Lung (tissue), 12 donors: ENCODE data around the gene NT5M. TPM values are rescaled to one million over a fixed set of nuclear protein-coding genes. Genes with fewer than 3 reads are reported as not detected.

Experiments used
- ATAC-seq: fragments of 200-7000 bp; cut with Tn5 transposase; one replicate; pipeline ENCODE4 v1.9.1; 2020; ENCODE audit warnings: moderate number of reproducible peaks; ENCODE audit not compliant: insufficient read depth, low FRiP score
- DNase-seq, 3 donors: peaks; one replicate each; pipeline ENCODE4 v3.0.0-alpha.2; 2013 to 2017
- H3K27ac ChIP-seq, 2 donors: one replicate each; pipeline ENCODE4 v1.5.1; 2013; ENCODE audit warnings: mild to moderate bottlenecking in 2 of 2, moderate library complexity in 2 of 2, control low read depth in 1 of 2, inconsistent platforms in 1 of 2, low read depth in 1 of 2, low read length in 1 of 2
- H3K27me3 ChIP-seq, 3 donors: one replicate each; pipeline ENCODE4 v1.5.1; 2013; ENCODE audit warnings: low read length in 2 of 3; ENCODE audit not compliant: control insufficient read depth in 3 of 3, insufficient read depth in 3 of 3
- H3K36me3 ChIP-seq, 4 donors: one replicate each; pipeline ENCODE4 v1.5.1; 2013; ENCODE audit warnings: low read length in 4 of 4, mild to moderate bottlenecking in 1 of 4, moderate library complexity in 1 of 4; ENCODE audit not compliant: control insufficient read depth in 4 of 4, insufficient read depth in 4 of 4
- H3K4me1 ChIP-seq, 5 donors: one replicate each; pipeline ENCODE4 v1.5.1; 2013; ENCODE audit warnings: low read length in 5 of 5, mild to moderate bottlenecking in 2 of 5, moderate library complexity in 1 of 5; ENCODE audit not compliant: control insufficient read depth in 5 of 5, insufficient read depth in 5 of 5
- H3K4me3 ChIP-seq: one replicate; pipeline ENCODE4 v1.5.1; 2013; ENCODE audit warnings: mild to moderate bottlenecking, control low read depth, moderate library complexity
- H3K9ac ChIP-seq, 2 donors: one replicate each; pipeline ENCODE4 v1.5.1; 2013; ENCODE audit warnings: low read length in 2 of 2, control low read depth in 1 of 2; ENCODE audit not compliant: insufficient read depth in 1 of 2
- H3K9me3 ChIP-seq, 4 donors: one replicate each; pipeline ENCODE4 v1.5.1; 2013; ENCODE audit warnings: low read length in 3 of 4, mild to moderate bottlenecking in 1 of 4, moderate library complexity in 1 of 4; ENCODE audit not compliant: control insufficient read depth in 4 of 4, insufficient read depth in 3 of 4
- WGBS, 2 donors: extraction: QIAGEN DNeasy Blood & Tissue Kit; methylation state at CpG; one replicate each; pipeline ENCODE4 v1.1.7; 2013; 5-methylcytosine and 5-hydroxymethylcytosine counted together
- polyA plus RNA-seq, 2 donors: library from polyadenylated mRNA; stranded (reverse); fragments of 200-250 nt; gene quantifications; one replicate each; pipeline ENCODE4 v1.2.1, GENCODE V29; 2013
- total RNA-seq, 2 donors: library from RNA; depleted of rRNA in 1 of 2; stranded (reverse); fragments of >200 nt in 1 of 2; gene quantifications; one replicate each; pipeline ENCODE4 v1.2.1, GENCODE V29; 2014 to 2021
- TF ChIP-seq, protein P1 (sequence below): IDR thresholded peaks from 2 replicates; pipeline ENCODE4 v1.5.1; 2012; ENCODE audit warnings: mild to moderate bottlenecking; ENCODE audit errors: control extremely low read depth, extremely low read depth
- donor health status: control.
- donor health status: control.
- donor health status: Bipolar disorder and iron deficiency.
- donor health status: healthy.
- donor health status: DM: yes; HTN: yes; CAD: no.

The NT5M gene
- total and polyA plus RNA-seq, 4 donors, result 1.7 to 2.8 (median 2.1) TPM

DNA sequence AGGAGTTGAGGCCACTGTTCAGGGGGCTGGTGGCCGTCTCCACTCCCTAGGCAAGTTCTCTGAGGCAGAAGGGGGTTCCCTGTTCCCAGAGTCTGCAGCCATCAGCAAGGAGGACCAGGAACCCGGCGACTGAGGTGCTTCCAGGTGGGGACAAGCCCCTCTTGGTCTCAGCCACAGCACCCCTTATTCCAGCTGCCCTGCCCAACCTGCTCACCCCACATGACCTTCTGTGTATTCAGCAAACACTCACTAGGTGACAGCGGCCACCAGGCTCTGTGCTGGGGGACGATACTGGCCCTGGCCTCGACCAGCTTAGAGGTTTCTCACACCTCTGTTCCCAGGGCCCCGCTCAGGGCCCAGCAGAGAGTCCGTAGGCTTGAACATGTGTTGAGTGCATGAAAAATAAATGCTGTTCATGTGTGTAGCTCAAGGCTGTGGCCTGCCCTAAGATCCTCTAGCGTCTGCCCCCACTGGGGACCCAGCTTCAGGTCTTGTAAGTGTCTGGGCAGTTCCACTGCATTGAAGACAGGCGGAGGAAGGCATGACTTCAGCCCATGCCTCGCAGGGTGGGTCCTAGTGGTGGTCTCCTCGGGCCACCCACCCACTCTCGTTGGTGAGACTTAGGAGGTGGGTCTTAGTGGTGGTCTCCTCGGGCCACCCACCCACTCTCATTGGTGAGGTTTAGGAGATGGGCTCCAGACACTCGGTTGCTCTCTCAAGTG is 44.2 kb downstream of the NT5M start:
- no peaks in the 10 kb centered on the region for H3K27me3 ChIP-seq
- H3K27ac ChIP-seq, result no peak overlapping the region
- ATAC-seq, result no peak
- TF ChIP-seq, protein P1, sequence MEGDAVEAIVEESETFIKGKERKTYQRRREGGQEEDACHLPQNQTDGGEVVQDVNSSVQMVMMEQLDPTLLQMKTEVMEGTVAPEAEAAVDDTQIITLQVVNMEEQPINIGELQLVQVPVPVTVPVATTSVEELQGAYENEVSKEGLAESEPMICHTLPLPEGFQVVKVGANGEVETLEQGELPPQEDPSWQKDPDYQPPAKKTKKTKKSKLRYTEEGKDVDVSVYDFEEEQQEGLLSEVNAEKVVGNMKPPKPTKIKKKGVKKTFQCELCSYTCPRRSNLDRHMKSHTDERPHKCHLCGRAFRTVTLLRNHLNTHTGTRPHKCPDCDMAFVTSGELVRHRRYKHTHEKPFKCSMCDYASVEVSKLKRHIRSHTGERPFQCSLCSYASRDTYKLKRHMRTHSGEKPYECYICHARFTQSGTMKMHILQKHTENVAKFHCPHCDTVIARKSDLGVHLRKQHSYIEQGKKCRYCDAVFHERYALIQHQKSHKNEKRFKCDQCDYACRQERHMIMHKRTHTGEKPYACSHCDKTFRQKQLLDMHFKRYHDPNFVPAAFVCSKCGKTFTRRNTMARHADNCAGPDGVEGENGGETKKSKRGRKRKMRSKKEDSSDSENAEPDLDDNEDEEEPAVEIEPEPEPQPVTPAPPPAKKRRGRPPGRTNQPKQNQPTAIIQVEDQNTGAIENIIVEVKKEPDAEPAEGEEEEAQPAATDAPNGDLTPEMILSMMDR, result no peak
- no peak overlapping the region for H3K9ac ChIP-seq
- peaks cover 0 to 23% (median 0%) of the 10 kb centered on the region in 5 donors for H3K4me1 ChIP-seq
- H3K9me3 ChIP-seq, result no peaks in the 10 kb centered on the region
- WGBS, 2 donors, result 92 to 95% methylated on average over 15 of the region's 15 CpGs
- no peak for DNase-seq
- H3K4me3 ChIP-seq, result no peak overlapping the region
- H3K36me3 ChIP-seq, result no peaks in the 10 kb centered on the region

DNA sequence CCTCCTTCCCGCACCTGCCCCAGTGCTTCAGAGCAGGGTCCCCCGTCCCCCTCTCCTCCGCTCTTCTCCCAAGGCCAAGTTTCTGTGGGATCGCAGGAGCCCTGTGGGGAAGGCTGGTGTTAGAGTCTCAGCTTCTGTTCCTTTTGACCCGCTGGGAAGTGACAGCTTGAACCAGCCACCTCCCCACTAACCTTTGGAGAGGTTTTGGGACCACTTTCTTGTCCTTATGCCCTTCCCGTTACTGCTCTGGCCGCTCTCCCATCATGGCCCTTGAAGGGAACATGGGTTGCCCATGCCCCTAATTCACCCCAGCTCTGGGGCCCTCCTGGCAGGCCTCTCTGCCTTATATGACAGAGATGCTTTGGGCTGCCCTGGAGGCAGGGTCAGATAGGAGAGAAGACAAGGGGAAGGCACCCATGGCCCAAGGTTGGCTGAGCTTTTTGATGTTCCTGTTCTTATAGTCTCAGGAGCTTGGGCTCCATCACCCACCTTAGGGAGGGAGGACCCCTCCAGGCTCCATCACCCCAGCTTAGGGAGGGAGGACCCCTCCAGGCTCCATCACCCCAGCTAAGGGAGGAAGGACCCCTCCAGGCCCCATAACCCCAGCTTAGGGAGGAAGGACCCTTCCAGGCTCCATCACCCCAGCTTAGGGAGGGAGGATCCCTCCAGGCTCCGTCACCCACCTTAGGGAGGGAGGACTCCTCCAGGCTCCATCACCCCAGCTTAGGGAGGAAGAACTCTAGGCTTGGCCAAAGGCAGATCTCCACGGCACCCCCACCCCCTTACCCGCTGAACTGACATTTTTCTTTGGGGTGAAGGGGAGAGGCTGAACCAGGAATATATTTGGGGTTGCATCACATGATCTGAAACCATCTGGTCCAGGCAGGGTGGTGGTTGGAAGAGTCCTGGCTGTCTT is 45.0 kb downstream of the NT5M start:
- no peaks in the 10 kb centered on the region for H3K36me3 ChIP-seq
- no peak overlapping the region for H3K4me3 ChIP-seq
- WGBS, 2 donors, result 93 to 95% methylated on average over 10 of the region's 10 CpGs
- DNase-seq, result no peak
- no peak for ATAC-seq
- H3K27ac ChIP-seq, result no peak overlapping the region
- TF ChIP-seq, protein P1, result no peak
- no peaks in the 10 kb centered on the region for H3K9me3 ChIP-seq
- H3K27me3 ChIP-seq, result no peaks in the 10 kb centered on the region
- peaks cover 0 to 18% (median 0%) of the 10 kb centered on the region in 5 donors for H3K4me1 ChIP-seq
- no peak overlapping the region for H3K9ac ChIP-seq

DNA sequence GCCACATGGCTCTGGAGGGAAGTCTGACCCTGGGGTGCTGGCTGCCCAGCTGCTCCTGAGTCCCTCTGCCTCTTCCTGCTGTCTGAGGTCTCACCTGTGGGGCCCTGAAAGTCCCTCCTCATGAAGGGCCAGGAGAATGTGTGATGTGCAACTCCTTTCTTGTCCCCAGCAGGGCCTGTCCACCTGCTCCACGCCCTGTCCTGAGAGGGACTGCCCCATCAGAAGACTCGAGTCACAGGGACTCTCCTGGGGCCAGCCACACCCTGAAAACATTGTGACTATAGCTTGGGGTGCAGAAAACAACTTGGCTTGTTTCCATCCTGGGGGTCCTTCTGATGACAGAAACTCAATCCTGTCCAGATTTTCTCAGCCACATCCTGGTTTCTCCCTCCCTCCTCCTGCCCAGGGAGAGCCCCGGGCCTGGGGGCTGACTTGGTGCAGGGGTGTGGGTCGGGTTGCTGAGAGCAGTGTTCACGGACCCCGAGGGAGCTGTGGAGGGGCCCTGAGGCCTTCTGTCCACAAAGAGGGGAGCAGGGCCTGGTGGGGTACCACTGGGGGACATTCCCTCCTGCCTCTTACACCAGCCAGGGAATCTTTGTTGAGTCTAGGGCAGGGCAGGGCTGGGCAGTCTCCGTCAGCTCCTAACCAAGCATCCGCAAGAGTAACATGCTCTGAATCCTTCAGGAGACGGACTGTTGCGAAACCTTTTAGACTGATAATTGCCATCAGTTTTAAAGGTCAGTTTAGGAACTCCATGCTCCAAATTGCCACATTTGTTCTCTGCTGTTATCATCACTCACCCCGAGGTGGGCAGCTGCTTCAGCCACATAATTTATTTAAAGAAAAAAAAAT is 45.9 kb downstream of the NT5M start:
- no peaks in the 10 kb centered on the region for H3K36me3 ChIP-seq
- H3K27ac ChIP-seq, result no peak overlapping the region
- peaks cover 0 to 12% (median 0%) of the 10 kb centered on the region in 5 donors for H3K4me1 ChIP-seq
- H3K9me3 ChIP-seq, result no peaks in the 10 kb centered on the region
- no peaks in the 10 kb centered on the region for H3K27me3 ChIP-seq
- DNase-seq (no peak), ATAC-seq (no peak)
- 58 to 70% methylated on average over 11 of the region's 11 CpGs for WGBS, 2 donors
- TF ChIP-seq, protein P1, result no peak
- H3K4me3 ChIP-seq, result no peak overlapping the region
- H3K9ac ChIP-seq, result no peak overlapping the region
